HG02840 (cell line): Measurements from ENCODE around the gene RPL10.

ENCODE experiments used
- ATAC-seq: cut with Tn5 transposase; IDR thresholded peaks from one replicate; pipeline ENCODE4 v1.9.1; 2021; ENCODE audit warnings: mild to moderate bottlenecking, moderate library complexity, moderate number of reproducible peaks; ENCODE audit not compliant: unreplicated experiment, low FRiP score

Gene RPL10

GRCh38 chrX:154428176-154429171 lies 30.3 kb downstream of the RPL10 start, which contains the start of gene ATP6AP1:
Gene ATP6AP1, plus strand, starts transcription at chrX:154428677. Its CDS starts 16 bp downstream, at chrX:154428693.
- ATAC-seq, result peak; percentile 90

DNA sequence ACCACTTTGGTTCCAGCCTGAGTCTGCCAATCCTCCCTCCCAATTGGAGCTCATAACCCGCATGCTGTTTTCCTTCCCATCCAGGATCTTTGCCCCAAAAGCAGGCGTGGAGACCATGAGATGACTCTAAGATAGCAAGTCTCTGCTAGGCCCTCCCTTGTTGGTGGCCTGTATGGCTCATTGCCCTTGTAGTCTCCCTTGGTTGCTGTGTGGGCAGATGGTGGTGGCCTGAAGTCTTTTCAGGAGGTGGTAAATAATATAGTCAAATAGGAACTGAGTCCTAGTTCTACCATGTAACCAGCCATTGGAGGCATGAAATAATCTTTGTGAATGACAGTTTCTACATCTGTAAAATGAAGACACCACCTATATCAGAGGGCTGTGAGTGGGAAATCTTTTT lies 31.5 kb downstream of the RPL10 start:
- ATAC-seq, result no peak

DNA sequence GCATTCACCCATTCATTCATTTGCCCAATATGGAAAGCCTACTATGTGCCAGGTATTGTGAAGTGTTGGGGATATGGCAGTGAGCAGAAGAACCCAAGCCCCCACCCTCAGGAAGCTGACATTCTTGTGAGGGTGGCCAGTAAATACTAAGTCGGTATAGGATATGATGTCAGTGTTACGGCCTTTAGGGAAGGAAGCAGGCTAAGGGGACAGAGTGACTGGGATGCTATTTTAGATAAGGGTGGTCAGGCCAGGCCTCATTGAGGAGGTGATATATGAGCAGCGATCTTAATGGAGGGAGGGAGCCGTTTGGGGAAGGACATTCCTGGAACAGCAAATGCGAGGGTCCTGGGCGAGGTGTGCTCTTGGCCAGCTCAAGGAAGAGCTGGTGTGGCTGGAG lies 32.3 kb downstream of the RPL10 start:
- no peak for ATAC-seq

DNA sequence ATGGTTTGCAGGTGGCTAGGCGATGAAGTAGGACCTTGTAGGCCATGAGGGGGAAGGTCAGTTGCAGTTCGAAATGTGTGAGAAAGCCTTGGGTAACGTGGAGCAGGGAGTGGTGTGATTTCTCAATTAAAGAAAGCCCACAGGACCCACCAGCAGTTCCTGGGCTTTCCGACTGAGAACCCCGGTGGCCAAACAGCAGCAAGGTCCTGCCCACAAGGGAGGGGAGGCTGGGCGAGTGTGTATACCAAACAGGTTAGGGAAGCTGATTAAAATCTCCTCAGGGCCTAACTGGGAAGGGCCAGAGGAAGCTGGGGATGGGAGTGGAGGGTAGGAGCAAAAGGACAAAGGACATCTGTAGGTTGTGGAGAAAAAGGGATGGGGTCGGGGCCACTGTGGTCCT lies 32.7 kb downstream of the RPL10 start:
- ATAC-seq, result no peak

DNA sequence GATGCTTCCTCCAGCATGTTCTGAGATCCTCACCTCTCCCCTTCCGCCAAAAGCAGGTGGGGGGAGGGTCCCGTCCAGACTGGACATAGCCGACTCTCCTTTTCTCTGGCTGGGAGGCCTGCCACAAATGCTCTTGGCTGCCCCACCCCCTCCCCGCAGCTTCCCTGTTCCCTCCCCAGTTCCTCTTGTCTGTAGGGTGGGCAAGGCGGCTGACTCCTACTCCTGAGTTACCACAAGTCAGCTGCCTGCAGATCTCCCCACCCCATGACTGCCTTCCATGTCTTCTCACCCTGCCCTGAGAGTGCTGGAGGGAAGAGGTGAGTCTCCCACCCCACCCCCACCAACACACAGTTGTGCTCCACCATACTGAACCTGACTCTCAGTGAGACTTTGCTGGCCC lies 33.2 kb downstream of the RPL10 start:
- ATAC-seq, result no peak

GRCh38 chrX:154432210-154432609 lies 34.0 kb downstream of the RPL10 start:
- ATAC-seq, result no peak

DNA sequence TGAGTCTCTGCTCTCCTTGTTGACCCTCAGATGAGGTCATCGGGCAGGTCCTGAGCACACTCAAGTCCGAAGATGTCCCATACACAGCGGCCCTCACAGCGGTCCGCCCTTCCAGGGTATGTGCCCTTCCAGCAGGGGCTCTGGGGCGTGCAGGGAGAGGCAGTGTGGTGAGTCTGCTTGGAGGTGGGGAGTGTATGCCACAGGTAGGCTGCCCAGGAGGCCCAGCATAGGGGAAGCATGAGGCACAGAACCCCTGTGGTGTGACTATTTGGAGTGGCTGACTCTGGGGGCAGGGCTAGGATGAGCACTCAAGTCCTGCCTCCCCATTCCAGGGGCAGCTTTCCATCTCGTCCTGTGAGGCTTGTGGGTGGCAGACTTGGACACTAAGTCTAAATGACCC lies 35.4 kb downstream of the RPL10 start:
- ATAC-seq, result no peak

- ATAC-seq, result no peak
These were observed 36.4 kb downstream of the RPL10 start for GRCh38 chrX:154434394-154435168.

DNA sequence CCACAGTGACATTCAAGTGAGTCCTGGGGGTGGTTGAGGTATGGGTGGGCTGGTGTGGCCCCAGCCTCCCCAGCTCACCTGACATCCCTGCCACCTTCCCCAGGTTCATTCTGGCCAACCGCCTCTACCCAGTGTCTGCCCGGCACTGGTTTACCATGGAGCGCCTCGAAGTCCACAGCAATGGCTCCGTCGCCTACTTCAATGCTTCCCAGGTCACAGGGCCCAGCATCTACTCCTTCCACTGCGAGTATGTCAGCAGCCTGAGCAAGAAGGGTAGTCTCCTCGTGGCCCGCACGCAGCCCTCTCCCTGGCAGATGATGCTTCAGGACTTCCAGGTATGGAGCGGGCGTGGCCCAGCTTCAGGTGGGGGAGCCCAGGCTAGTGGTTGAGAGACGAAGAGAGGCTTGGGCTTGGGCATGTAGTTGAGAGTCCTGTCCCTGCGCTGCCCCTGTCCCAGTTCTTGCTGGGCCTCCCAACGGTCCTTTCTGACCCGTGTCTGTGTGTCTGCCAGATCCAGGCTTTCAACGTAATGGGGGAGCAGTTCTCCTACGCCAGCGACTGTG lies 37.1 kb downstream of the RPL10 start:
- no peak for ATAC-seq

GRCh38 chrX:154436374-154436982 lies 38.3 kb downstream of the RPL10 start:
- ATAC-seq, result no peak

DNA sequence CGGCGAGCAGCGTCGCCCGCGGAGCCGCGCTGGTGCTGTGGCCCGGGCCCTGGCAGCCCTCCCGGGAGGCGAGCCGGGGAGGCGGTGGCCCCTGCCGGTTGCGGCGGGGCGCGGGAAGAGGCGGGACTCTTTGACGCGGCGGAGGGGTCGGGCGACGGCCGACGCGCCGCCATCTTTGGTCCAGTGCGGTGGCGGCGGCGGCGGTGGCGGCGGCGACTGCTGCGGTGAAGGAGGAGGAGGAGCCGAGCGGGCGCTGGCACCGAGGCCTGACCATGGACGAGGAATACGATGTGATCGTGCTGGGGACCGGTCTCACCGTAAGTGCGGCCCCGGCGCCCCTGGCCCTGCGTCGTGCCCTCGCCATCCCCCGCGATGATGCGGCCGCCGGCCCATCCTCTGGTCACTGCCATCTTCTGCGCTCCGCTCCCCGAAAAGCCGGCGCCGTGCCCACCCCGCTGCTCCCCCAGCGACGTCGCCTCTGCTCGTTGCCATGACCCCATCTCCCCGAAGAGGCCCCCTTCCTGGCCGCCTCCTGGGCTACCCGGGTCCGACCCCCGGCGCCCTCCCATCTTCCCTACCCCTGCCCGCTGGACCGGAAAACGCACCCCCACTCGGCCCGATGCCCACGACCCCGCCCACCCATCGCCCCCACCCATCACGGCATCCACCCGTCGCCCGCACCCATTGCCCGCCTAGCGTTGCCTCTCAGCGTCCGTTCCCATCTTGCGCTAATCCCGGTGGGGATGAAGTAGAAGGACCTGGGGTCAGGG lies 39.0 kb downstream of the RPL10 start, which contains the start of gene GDI1:
Gene GDI1 (plus strand): TSS at position 172 of the 770 bp plus-strand sequence. CDS start 101 bp downstream, at position 273.
- ATAC-seq, result no peak

GRCh38 chrX:154437971-154438893 lies 40.1 kb downstream of the RPL10 start:
- ATAC-seq, result no peak

DNA sequence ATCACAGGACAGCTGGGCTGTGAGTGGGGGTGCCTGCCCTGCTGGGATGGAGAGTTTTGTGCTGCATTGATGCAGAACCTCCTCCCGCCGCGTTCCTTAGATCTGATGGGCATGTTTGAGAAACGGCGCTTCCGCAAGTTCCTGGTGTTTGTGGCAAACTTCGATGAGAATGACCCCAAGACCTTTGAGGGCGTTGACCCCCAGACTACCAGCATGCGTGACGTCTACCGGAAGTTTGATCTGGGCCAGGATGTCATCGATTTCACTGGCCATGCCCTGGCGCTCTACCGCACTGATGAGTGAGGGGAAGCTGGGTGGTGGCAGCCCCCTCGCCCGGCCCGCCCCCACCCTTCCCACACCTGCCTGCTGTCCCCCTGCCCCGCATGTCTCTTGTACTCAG lies 41.7 kb downstream of the RPL10 start:
- ATAC-seq, result no peak

DNA sequence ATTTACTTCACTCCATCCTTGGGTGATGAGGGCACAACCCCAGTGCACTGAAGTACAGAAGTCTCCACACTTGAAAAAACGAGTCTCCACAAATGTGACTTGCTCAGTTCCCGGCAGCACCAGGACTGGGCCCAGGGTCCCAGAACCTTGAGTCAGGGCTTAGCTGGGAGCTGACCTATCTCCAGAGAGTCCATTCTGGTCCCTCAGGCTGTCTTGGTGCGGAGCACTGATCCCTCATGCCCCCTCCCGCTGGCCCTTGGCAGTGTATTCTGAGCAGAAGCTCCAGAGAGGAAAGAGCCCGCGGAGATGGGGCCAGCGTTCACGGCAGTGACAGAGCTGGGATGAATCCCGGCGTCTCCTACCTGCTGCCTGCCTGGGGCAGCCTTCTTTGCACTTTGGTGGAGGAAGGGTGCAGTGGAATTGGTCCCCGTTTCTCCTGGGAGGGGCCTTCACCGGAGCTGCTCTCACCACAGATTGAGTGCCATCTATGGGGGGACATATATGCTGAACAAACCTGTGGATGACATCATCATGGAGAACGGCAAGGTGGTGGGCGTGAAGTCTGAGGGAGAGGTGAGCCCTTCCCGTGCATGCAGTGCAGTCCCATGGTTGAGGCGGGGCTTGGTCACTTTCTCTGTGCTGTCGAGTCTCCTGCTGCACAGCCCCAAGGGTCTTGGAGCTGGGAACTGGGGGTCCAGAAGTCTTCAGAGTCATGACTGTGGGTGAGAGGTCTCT lies 42.6 kb downstream of the RPL10 start:
- ATAC-seq, result no peak

DNA sequence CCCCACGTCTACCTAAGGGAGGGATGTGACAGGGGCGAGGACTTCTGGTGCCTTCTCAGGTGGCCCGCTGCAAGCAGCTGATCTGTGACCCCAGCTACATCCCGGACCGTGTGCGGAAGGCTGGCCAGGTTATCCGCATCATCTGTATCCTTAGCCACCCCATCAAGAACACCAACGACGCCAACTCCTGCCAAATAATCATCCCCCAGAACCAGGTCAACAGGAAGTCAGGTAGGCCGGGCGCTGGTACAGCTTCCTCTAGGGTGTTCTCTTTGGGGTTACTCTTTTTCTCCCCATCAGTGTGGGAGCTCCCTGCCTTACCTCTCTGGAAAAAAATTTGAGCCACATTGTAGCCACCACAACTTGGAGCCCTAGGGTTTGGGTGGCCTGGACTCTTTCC lies 43.4 kb downstream of the RPL10 start:
- ATAC-seq, result no peak

- no peak for ATAC-seq
These were observed 44.0 kb downstream of the RPL10 start for GRCh38 chrX:154441984-154442707.

DNA sequence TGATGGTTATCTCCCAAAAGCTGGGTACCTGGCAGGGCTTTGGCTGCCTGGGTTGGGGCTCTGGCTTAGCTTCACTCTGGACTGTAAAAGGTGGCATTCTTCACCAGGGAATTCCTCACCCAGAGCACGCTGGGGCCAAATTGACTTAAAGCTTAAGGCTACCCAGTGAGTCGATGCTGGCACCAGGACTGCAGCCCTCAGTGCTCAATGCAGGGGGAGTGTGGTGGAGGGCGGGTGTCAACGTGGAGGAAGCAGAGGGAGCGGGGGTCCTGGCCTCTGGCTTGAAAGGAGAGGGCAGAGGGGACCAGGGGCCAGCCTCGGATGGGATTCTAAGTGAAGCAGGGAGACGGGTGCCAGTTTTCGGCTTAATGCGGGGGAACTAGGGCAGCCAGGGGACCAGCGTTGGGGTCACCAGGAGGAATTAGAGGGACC lies 45.3 kb downstream of the RPL10 start:
- no peak for ATAC-seq
